CD4-positive, CD25-positive, alpha-beta regulatory T cell (primary cell): ENCODE results near the gene MTCH1. TPM values are rescaled to one million over a fixed set of nuclear protein-coding genes. Genes with fewer than 3 reads are reported as not detected.
"Not testable (repeated sequence)": the region's sequence is repeated elsewhere in the genome, so short reads cannot be mapped to it uniquely, and the experiment has no call there.

Experiments
- ATAC-seq, 2 donors: fragments of 150-1000 bp; cut with Tn5 transposase; one replicate each; pipeline ENCODE4 v1.10.0; 2021; ENCODE audit warnings: low read depth in 2 of 2, moderate number of reproducible peaks in 2 of 2, moderate library complexity in 1 of 2
- DNase-seq, 3 donors: peaks; one replicate each; pipeline versions ENCODE4 v3.0.0 to v3.0.0-alpha.2; 2012 to 2022; ENCODE audit warnings: mixed read lengths in 1 of 3
- H3K27ac ChIP-seq: one replicate; pipeline ENCODE4 v1.7.0; 2013; ENCODE audit warnings: mild to moderate bottlenecking, low read length; ENCODE audit not compliant: insufficient read depth, poor library complexity, severe bottlenecking
- H3K27me3 ChIP-seq: one replicate; pipeline ENCODE4 v1.7.0; 2013; ENCODE audit warnings: low read length; ENCODE audit not compliant: control insufficient read depth, insufficient read depth
- H3K36me3 ChIP-seq: one replicate; pipeline ENCODE4 v1.7.0; 2013; ENCODE audit warnings: mild to moderate bottlenecking, low read length, moderate library complexity; ENCODE audit not compliant: control insufficient read depth, insufficient read depth
- H3K4me1 ChIP-seq: 2 replicates; pipeline ENCODE4 v1.7.0; 2013; ENCODE audit warnings: mild to moderate bottlenecking, low read length; ENCODE audit not compliant: insufficient read depth, control insufficient read depth, poor library complexity, severe bottlenecking
- H3K4me3 ChIP-seq: one replicate; pipeline ENCODE4 v1.7.0; 2013; ENCODE audit warnings: low read depth, mild to moderate bottlenecking, low read length, moderate library complexity
- H3K9me3 ChIP-seq, 2 experiments: 1 replicate in 1 of 2; 2 replicates in 1 of 2; pipeline ENCODE4 v1.7.0; 2013; ENCODE audit warnings: low read length in 2 of 2, mild to moderate bottlenecking in 1 of 2, moderate library complexity in 1 of 2; ENCODE audit not compliant: control insufficient read depth in 2 of 2
- H3K27ac Mint-ChIP-seq, 3 donors: one replicate each; pipeline ENCODE4 v1.8.0; 2020 to 2022; ENCODE audit warnings: mild to moderate bottlenecking in 3 of 3, mixed read lengths in 3 of 3, moderate library complexity in 2 of 3
- H3K27me3 Mint-ChIP-seq: one replicate; pipeline ENCODE4 v1.8.0; 2022; ENCODE audit warnings: mild to moderate bottlenecking, mixed read lengths
- H3K36me3 Mint-ChIP-seq: one replicate; pipeline ENCODE4 v1.8.0; 2020; ENCODE audit warnings: mixed read lengths
- H3K4me1 Mint-ChIP-seq, 4 donors: one replicate each; pipeline ENCODE4 v1.8.0; 2020 to 2022; ENCODE audit warnings: mixed read lengths in 4 of 4, mild to moderate bottlenecking in 1 of 4
- H3K4me3 Mint-ChIP-seq, 4 donors: one replicate each; pipeline ENCODE4 v1.8.0; 2020 to 2022; ENCODE audit warnings: mild to moderate bottlenecking in 4 of 4, mixed read lengths in 4 of 4, moderate library complexity in 3 of 4
- H3K9me3 Mint-ChIP-seq, 7 donors: one replicate each; pipeline ENCODE4 v1.8.0; 2020 to 2022; ENCODE audit warnings: mixed read lengths in 7 of 7, mild to moderate bottlenecking in 3 of 7, moderate library complexity in 2 of 7
- polyA plus RNA-seq, 4 donors: library from polyadenylated mRNA; unstranded; fragments of 300-500 nt; fragmentation: Illumina TruSeq; gene quantifications; one replicate each; pipeline ENCODE4 v1.2.3, GENCODE V29; 2021
- total RNA-seq: library from RNA; stranded (reverse); gene quantifications from one replicate; pipeline ENCODE4 v1.2.3, GENCODE V29; 2022

The MTCH1 gene
- total and polyA plus RNA-seq, 5 donors from 2014 or later, result 83.9 to 220 (median 92.5) TPM

- no peaks in the 10 kb centered on the region for H3K9me3 Mint-ChIP-seq
- no peak overlapping the region for H3K4me3 ChIP-seq
- H3K27ac ChIP-seq, result no peak overlapping the region
- no peaks in the 10 kb centered on the region for H3K36me3 Mint-ChIP-seq
- H3K27me3 ChIP-seq, result peaks cover 3% of the 10 kb centered on the region
- ATAC-seq (no peak), DNase-seq (no peak)
- H3K4me1 Mint-ChIP-seq, result peaks cover 2 to 33% (median 18%) of the 10 kb centered on the region in 4 donors
- no peaks in the 10 kb centered on the region for H3K9me3 ChIP-seq
- no peak overlapping the region for H3K27ac Mint-ChIP-seq
- peaks cover 4% of the 10 kb centered on the region for H3K27me3 Mint-ChIP-seq
- no peak overlapping the region for H3K4me3 Mint-ChIP-seq
- peaks cover 25% of the 10 kb centered on the region for H3K4me1 ChIP-seq
- no peaks in the 10 kb centered on the region for H3K36me3 ChIP-seq
Observed at GRCh38 chr6:36946526-36946925, 39.5 kb downstream of the MTCH1 start.

DNA sequence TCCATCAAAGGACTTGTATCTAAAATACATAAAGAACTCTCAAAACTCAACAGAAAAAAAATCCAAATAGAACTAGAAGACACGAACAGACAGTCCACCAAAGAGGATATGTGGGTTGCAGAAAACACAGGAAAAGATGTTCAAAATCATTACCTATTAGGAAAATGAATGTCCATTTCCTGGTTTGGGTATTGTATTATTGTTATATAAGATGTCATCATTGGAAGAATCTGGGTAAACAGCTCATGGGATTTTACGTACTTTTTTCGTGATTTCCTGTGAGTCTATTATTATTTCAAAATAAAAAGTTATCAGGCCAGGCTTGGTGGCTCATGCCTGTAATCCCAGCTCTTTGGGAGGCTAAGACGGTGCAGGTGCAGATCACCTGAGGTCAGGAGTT is 40.7 kb downstream of the MTCH1 start:
- Histone ChIP-seq H3K27me3 (peaks cover 3% of the 10 kb centered on the region), H3K4me1 (peaks cover 25% of the 10 kb centered on the region), H3K36me3 (no peaks in the 10 kb centered on the region), H3K4me3 (no peak overlapping the region), H3K27ac (no peak overlapping the region), H3K9me3 (no peaks in the 10 kb centered on the region)
- ATAC-seq (no peak), DNase-seq (no peak)
- Mint-ChIP-seq H3K36me3 (no peaks in the 10 kb centered on the region), H3K4me3 (peak overlapping the region in 1 of 4 donors; percentile 9), H3K27ac (no peak overlapping the region), H3K27me3 (peaks cover 6% of the 10 kb centered on the region), H3K9me3 (no peaks in the 10 kb centered on the region), H3K4me1 (peaks cover 2 to 33% (median 18%) of the 10 kb centered on the region in 4 donors)

- H3K27ac Mint-ChIP-seq, result no peak overlapping the region
- no peaks in the 10 kb centered on the region for H3K9me3 Mint-ChIP-seq
- no peak overlapping the region for H3K27ac ChIP-seq
- no peaks in the 10 kb centered on the region for H3K36me3 Mint-ChIP-seq
- H3K4me1 Mint-ChIP-seq, result peaks cover 2 to 28% (median 15%) of the 10 kb centered on the region in 4 donors
- ATAC-seq, result no peak
- H3K27me3 ChIP-seq, result peaks cover 3% of the 10 kb centered on the region
- no peak for DNase-seq
- H3K4me1 ChIP-seq, result peaks cover 25% of the 10 kb centered on the region
- peaks cover 12% of the 10 kb centered on the region for H3K27me3 Mint-ChIP-seq
- no peak overlapping the region for H3K4me3 Mint-ChIP-seq
- H3K9me3 ChIP-seq, result no peaks in the 10 kb centered on the region
- no peak overlapping the region for H3K4me3 ChIP-seq
- H3K36me3 ChIP-seq, result no peaks in the 10 kb centered on the region
Observed at GRCh38 chr6:36944650-36945049, 41.3 kb downstream of the MTCH1 start.

- not testable (repeated sequence) for H3K36me3 ChIP-seq, H3K27ac ChIP-seq, DNase-seq, ATAC-seq, H3K36me3 Mint-ChIP-seq, H3K4me3 ChIP-seq, H3K4me1 Mint-ChIP-seq, H3K27me3 ChIP-seq, H3K4me3 Mint-ChIP-seq, H3K9me3 ChIP-seq, H3K4me1 ChIP-seq, H3K9me3 Mint-ChIP-seq
- H3K27ac Mint-ChIP-seq, result peak overlapping the region in 1 of 3 donors; percentile 26
- H3K27me3 Mint-ChIP-seq, result peaks cover 17% of the 10 kb centered on the region
Observed at GRCh38 chr6:36942329-36942728, 43.7 kb downstream of the MTCH1 start.

GRCh38 chr6:36941561-36941960 is 44.4 kb downstream of the MTCH1 start:
- H3K4me1 ChIP-seq, H3K4me1 Mint-ChIP-seq, H3K27ac ChIP-seq, H3K4me3 ChIP-seq, H3K9me3 Mint-ChIP-seq, H3K36me3 Mint-ChIP-seq, ATAC-seq, DNase-seq, H3K27ac Mint-ChIP-seq, H3K9me3 ChIP-seq, H3K27me3 ChIP-seq, H3K36me3 ChIP-seq, H3K4me3 Mint-ChIP-seq: not testable (repeated sequence)
- peaks cover 17% of the 10 kb centered on the region for H3K27me3 Mint-ChIP-seq

GRCh38 chr6:36940027-36940426 is 46.0 kb downstream of the MTCH1 start:
- H3K4me1 Mint-ChIP-seq, result peaks cover 0 to 12% (median 0%) of the 10 kb centered on the region in 4 donors
- no peak for DNase-seq

DNA sequence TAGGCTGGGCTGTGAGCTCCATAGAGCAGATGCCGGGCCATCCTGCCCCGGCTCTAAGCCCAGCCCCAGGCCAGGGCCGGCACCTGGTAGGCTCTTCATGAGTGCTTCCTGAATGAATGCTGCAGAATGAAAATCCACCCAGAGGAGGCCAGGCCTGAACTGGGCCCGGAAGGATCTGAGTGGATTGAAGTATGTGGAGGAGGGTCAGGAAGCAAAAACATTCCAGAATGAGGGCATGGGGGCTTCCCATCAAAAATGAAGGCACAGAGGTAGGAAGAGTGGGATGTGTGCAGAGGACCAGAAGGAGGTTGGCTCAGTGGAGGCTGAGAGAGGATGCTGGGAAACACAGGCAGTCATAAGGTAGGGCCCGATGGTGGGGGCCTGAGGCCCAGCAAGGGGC is 47.0 kb downstream of the MTCH1 start:
- H3K36me3 ChIP-seq, H3K27me3 ChIP-seq, H3K4me3 Mint-ChIP-seq, DNase-seq, H3K9me3 ChIP-seq, H3K9me3 Mint-ChIP-seq, H3K27ac ChIP-seq, H3K4me1 Mint-ChIP-seq, H3K4me1 ChIP-seq, H3K36me3 Mint-ChIP-seq, H3K27ac Mint-ChIP-seq, H3K4me3 ChIP-seq, ATAC-seq: not testable (repeated sequence)
- peaks cover 24% of the 10 kb centered on the region for H3K27me3 Mint-ChIP-seq

More at GRCh38 chr6:36940027-36940426, 46.0 kb downstream of the MTCH1 start:
- Histone ChIP-seq H3K36me3 (no peaks in the 10 kb centered on the region), H3K27ac (no peak overlapping the region), H3K4me1 (no peaks in the 10 kb centered on the region), H3K9me3 (no peaks in the 10 kb centered on the region), H3K4me3 (no peak overlapping the region), H3K27me3 (peaks cover 3% of the 10 kb centered on the region)
- Mint-ChIP-seq H3K4me3 (no peak overlapping the region), H3K9me3 (no peaks in the 10 kb centered on the region), H3K27me3 (peaks cover 22% of the 10 kb centered on the region), H3K27ac (no peak overlapping the region), H3K36me3 (no peaks in the 10 kb centered on the region)
- ATAC-seq, result no peak

DNA sequence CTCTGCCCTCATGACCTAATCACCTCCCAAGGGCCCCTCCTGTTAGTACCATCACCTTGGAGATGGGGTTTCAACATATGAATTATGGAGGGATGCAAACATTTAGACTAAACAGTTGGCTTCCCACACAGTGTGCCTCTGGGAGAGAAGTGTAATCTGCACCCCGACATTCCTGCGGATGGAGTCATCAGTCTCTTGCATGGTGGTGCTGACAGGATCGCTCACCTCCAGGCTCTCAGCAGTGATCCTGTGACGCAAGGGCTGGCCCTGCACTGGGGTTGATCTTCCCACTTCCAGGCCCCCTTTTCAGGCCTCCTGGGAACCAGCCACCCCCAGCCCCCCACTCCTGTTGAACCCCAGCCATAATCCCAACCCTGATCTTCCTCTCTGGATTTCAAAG is 47.5 kb downstream of the MTCH1 start:
- no peak overlapping the region for H3K27ac Mint-ChIP-seq
- no peak overlapping the region for H3K27ac ChIP-seq
- H3K4me1 Mint-ChIP-seq, result peaks cover 0 to 10% (median 2%) of the 10 kb centered on the region in 4 donors
- no peaks in the 10 kb centered on the region for H3K36me3 ChIP-seq
- no peak overlapping the region for H3K4me3 ChIP-seq
- DNase-seq (no peak), ATAC-seq (no peak)
- H3K36me3 Mint-ChIP-seq, result no peaks in the 10 kb centered on the region
- H3K9me3 ChIP-seq, result no peaks in the 10 kb centered on the region
- peaks cover 24% of the 10 kb centered on the region for H3K27me3 Mint-ChIP-seq
- no peaks in the 10 kb centered on the region for H3K4me1 ChIP-seq
- no peak overlapping the region for H3K4me3 Mint-ChIP-seq
- H3K27me3 ChIP-seq, result no peaks in the 10 kb centered on the region
- H3K9me3 Mint-ChIP-seq, result no peaks in the 10 kb centered on the region
